BLaER1 treated with 17β-estradiol and CSF1 and Interleukin-3, amounts not matched to agents 10 nM and 100 nM (cell line): ENCODE results near the gene KIF2C.
A peak's percentile ranks its signal among the peaks of the same experiment; 100 is the strongest.
"Not testable (repeated sequence)": the region's sequence is repeated elsewhere in the genome, so short reads cannot be mapped to it uniquely, and the experiment has no call there.

Experiments
- H3K27ac ChIP-seq, 11 experiments: shearing (Covaris generic); formaldehyde crosslinking; 2 replicates each; pipeline ENCODE4 v1.8.1; 2022
- H3K27me3 ChIP-seq, 11 experiments: shearing (Covaris generic); formaldehyde crosslinking; 2 replicates each; pipeline ENCODE4 v1.8.1; 2022
- H3K36me3 ChIP-seq, 11 experiments: shearing (Covaris generic); formaldehyde crosslinking; 2 replicates each; pipeline ENCODE4 v1.8.1; 2022
- H3K4me1 ChIP-seq, 10 experiments: shearing (Covaris generic); formaldehyde crosslinking; 2 replicates each; pipeline ENCODE4 v1.8.1; 2022
- H3K4me2 ChIP-seq, 11 experiments: shearing (Covaris generic); formaldehyde crosslinking; 2 replicates each; pipeline ENCODE4 v1.8.1; 2022
- H3K4me3 ChIP-seq, 10 experiments: shearing (Covaris generic); formaldehyde crosslinking; 2 replicates each; pipeline ENCODE4 v1.8.1; 2022
- H3K9ac ChIP-seq, 11 experiments: shearing (Covaris generic); formaldehyde crosslinking; 2 replicates each; pipeline ENCODE4 v1.8.1; 2022
- H3K9me3 ChIP-seq, 11 experiments: shearing (Covaris generic); formaldehyde crosslinking; replicated peaks in 1 of 11; 2 replicates each; pipeline ENCODE4 v1.8.1; 2022
- H4K20me1 ChIP-seq, 11 experiments: shearing (Covaris generic); formaldehyde crosslinking; 2 replicates each; pipeline ENCODE4 v1.8.1; 2022
- Cebpa-rat ChIP-seq, 11 experiments: shearing (Covaris generic); IDR thresholded peaks; 2 replicates each; pipeline ENCODE4 v1.8.1; 2022

KIF2C gene

DNA sequence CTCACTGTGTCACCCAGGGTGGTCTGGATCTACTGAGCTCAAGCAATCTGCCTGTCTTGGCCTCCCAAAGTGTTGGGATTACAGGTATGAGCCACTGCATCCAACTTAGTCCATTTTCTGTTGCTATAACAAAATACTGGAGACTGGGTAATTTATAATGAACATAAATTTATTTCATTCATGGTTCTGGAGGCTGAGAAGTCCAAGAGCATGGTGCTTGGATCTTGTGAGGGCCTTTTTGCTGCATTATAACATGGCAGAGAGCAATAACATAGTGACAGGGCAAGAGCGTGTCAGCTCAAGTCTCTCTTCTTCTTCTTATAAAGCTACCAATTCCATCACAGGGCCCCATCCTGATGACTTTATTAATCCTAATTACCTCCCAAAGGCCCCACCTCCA lies 3.6 kb upstream of the KIF2C start:
- Histone ChIP-seq H3K4me3 (no peak overlapping the region), H3K9ac (no peak overlapping the region), H4K20me1 (no peaks in the 10 kb centered on the region), H3K27ac (no peak overlapping the region), H3K27me3 (no peaks in the 10 kb centered on the region), H3K36me3 (peaks cover 0 to 4% (median 2%) of the 10 kb centered on the region in 11 experiments; a peak in 8 of 22 replicates), H3K4me1 (peaks cover 30 to 43% (median 36%) of the 10 kb centered on the region in 10 experiments), H3K9me3 (peaks cover 0 to 5% (median 0%) of the 10 kb centered on the region in 11 experiments; a peak in 4 of 22 replicates), H3K4me2 (no peak overlapping the region)
- no peak for TF ChIP-seq Cebpa-rat (IDR thresholded peaks at IDR 0.05)

DNA sequence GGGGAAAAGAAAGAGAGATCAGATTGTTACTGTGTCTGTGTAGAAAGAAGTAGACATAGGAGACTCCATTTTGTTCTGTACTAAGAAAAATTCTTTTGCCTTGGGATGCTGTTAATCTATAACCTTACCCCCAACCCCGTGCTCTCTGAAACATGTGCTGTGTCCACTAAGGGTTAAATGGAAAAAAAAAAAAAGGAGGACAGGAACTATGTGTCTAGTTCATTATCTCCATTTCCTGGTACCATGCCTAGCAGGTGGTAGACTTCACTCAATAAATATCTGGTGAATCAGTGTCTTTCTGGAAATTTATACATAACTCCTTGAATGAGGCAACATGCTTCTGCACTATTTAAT lies 707 bp upstream of the KIF2C start:
- Histone ChIP-seq H3K4me2 (peak overlapping the region; percentile 66 to 99 (median 93)), H3K27ac (peak overlapping the region; percentile 69 to 90 (median 84)), H3K9ac (peak overlapping the region; percentile 79 to 89 (median 86)), H3K4me3 (peak overlapping the region; percentile 62 to 87 (median 78)), H4K20me1 (peaks cover 0 to 14% (median 2%) of the 10 kb centered on the region in 11 experiments; a peak in 4 of 22 replicates), H3K36me3 (peaks cover 0 to 33% (median 27%) of the 10 kb centered on the region in 11 experiments; a peak in 16 of 22 replicates), H3K4me1 (peaks cover 20 to 39% (median 34%) of the 10 kb centered on the region in 10 experiments)
- not testable (repeated sequence) for H3K27me3 ChIP-seq, H3K9me3 ChIP-seq

DNA sequence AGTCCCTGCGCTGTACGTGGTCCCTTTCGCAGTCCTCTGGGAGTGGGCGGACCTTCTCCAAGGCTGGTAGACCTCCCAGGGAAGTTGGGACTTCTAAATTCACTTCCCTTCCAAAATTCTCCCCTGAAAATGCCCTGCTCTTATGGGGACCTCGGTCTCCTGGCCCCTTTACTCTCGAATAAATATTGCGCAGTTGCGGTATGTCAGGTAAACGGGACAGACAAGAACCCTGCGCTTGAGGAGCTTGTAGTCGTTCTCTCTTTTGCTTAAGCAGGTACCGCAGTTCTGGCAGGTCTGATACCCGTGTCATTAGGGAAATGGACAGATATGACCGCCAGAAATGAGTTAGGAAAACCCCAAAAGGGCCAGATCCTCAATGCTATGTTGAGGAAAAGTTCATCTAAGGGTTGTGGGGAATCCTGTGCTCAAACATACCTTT lies 561 bp downstream of the KIF2C start:
- peak overlapping the region in 10 of 11 experiments; percentile 81 to 90 (median 84); a peak in 20 of 22 replicates for H3K27ac ChIP-seq
- TF ChIP-seq Cebpa-rat (IDR thresholded peaks at IDR 0.05) = no peak
- peaks cover 20 to 39% (median 33%) of the 10 kb centered on the region in 10 experiments for H3K4me1 ChIP-seq
- no peaks in the 10 kb centered on the region for H3K27me3 ChIP-seq
- peaks cover 0 to 5% (median 0%) of the 10 kb centered on the region in 11 experiments; a peak in 4 of 22 replicates for H3K9me3 ChIP-seq
- peaks cover 0 to 46% (median 40%) of the 10 kb centered on the region in 11 experiments; a peak in 18 of 22 replicates for H3K36me3 ChIP-seq
- peaks cover 0 to 27% (median 5%) of the 10 kb centered on the region in 11 experiments; a peak in 4 of 22 replicates for H4K20me1 ChIP-seq
- peak overlapping the region; percentile 87 to 99 (median 95) for H3K4me2 ChIP-seq
- peak overlapping the region; percentile 79 to 89 (median 86) for H3K9ac ChIP-seq
- H3K4me3 ChIP-seq = peak overlapping the region; percentile 62 to 87 (median 78)

DNA sequence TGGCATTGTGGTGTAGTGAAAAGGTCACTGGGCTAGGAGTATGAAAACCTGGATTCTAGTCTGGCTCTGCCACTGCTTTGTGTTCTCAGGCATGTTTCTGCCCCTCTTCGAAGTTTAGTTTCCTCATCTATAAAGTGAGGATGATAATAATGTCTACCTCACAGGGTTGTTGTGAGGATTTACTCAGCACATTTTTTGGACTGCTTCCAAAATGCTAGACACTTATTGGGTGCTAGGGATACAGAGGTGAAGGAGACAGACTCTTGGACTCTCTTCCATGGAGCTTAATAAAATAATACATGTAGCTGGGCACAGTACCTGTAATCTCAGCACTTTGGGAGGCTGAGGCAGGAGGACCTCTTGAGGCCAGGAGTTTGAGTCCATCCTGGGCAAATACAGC lies 3.6 kb downstream of the KIF2C start:
- peaks cover 5 to 76% (median 70%) of the 10 kb centered on the region in 11 experiments; a peak in 21 of 22 replicates for H3K36me3 ChIP-seq
- peaks cover 0 to 44% (median 6%) of the 10 kb centered on the region in 11 experiments; a peak in 9 of 22 replicates for H4K20me1 ChIP-seq
- H3K27me3 ChIP-seq = no peaks in the 10 kb centered on the region
- no peak overlapping the region for H3K4me3 ChIP-seq
- H3K4me2 ChIP-seq = peak overlapping the region in 7 of 11 experiments; percentile 0 to 40 (median 25); a peak in 8 of 22 replicates
- H3K4me1 ChIP-seq = peaks cover 20 to 40% (median 33%) of the 10 kb centered on the region in 10 experiments
- peak overlapping the region in 10 of 11 experiments; percentile 0 to 58 (median 44); a peak in 17 of 22 replicates for H3K9ac ChIP-seq
- peaks cover 0 to 4% (median 0%) of the 10 kb centered on the region in 11 experiments; a peak in 4 of 22 replicates for H3K9me3 ChIP-seq
- TF ChIP-seq Cebpa-rat (IDR thresholded peaks at IDR 0.05) = no peak
- H3K27ac ChIP-seq = 0 out of 22 replicates have a peak overlapping the region, but pooled peaks of 2 of the 11 experiments have one; percentile 1 to 11

DNA sequence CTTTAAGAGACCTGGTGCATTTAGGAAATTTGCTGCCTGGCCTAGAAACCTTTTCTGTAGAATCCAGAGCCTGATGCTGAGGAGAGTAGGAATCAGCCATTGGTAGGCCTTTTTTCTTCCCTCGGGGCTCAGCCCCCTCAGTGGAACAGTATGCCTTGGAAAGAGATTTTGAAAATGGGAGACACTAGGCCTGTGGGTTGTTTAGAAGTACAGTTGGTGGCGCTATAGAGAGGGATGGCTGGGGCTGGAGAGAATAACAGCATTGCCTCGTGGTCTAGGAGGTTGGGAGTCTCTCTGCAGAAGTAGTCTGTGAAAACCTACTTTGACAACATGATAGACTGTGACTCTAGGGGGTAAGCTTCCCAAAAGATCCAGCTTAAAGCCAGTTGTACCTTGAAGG lies 8.2 kb downstream of the KIF2C start:
- H3K9ac ChIP-seq = 0 out of 22 replicates have a peak overlapping the region, but pooled peaks of 1 of the 11 experiments have one; percentile 13
- H3K4me1 ChIP-seq = peaks cover 0 to 10% (median 5%) of the 10 kb centered on the region in 10 experiments; a peak in 10 of 20 replicates
- no peaks in the 10 kb centered on the region for H3K9me3 ChIP-seq
- H4K20me1 ChIP-seq = peaks cover 0 to 65% (median 12%) of the 10 kb centered on the region in 11 experiments; a peak in 10 of 22 replicates
- peaks cover 5 to 100% (median 100%) of the 10 kb centered on the region in 11 experiments; a peak in 21 of 22 replicates for H3K36me3 ChIP-seq
- no peak overlapping the region for H3K27ac ChIP-seq
- no peak for TF ChIP-seq Cebpa-rat (IDR thresholded peaks at IDR 0.05)
- no peak overlapping the region for H3K4me3 ChIP-seq
- no peaks in the 10 kb centered on the region for H3K27me3 ChIP-seq
- no peak overlapping the region for H3K4me2 ChIP-seq

DNA sequence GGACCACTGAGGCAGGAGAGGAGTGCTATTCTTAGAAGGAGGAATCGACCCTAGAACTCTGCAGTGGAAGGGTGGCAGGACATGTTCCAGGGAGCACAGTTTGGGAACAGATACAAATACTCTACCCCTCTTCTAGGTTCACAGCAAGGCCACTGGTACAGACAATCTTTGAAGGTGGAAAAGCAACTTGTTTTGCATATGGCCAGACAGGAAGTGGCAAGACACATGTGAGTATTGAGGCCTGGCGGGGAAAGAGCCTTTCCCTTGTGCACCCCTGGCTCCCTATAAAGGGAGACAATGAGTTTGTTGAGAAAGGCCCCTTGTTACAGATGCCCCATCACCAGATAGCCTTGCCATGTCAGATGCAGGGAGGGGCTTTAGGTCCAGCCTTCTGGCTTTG lies 17.8 kb downstream of the KIF2C start:
- no peak for TF ChIP-seq Cebpa-rat (IDR thresholded peaks at IDR 0.05)
- Histone ChIP-seq H3K27ac (no peak overlapping the region; a peak in 2 of 22 replicates), H3K4me1 (peaks cover 0 to 8% (median 0%) of the 10 kb centered on the region in 10 experiments; a peak in 2 of 20 replicates), H3K36me3 (peaks cover 16 to 100% (median 100%) of the 10 kb centered on the region in 11 experiments), H3K9me3 (no peaks in the 10 kb centered on the region), H3K4me3 (no peak overlapping the region), H3K27me3 (no peaks in the 10 kb centered on the region), H3K9ac (no peak overlapping the region), H4K20me1 (peaks cover 0 to 37% (median 0%) of the 10 kb centered on the region in 11 experiments; a peak in 6 of 22 replicates), H3K4me2 (peak overlapping the region in 1 of 11 experiments; percentile 33; a peak in 2 of 22 replicates)

GRCh38 chr1:44759077-44759476 lies 19.4 kb downstream of the KIF2C start:
- Histone ChIP-seq H3K4me1 (peaks cover 0 to 8% (median 0%) of the 10 kb centered on the region in 10 experiments; a peak in 2 of 20 replicates), H3K4me2 (no peak overlapping the region), H3K9ac (no peak overlapping the region), H3K27ac (no peak overlapping the region), H3K4me3 (no peak overlapping the region), H3K9me3 (no peaks in the 10 kb centered on the region), H3K27me3 (no peaks in the 10 kb centered on the region), H3K36me3 (peaks cover 19 to 100% (median 100%) of the 10 kb centered on the region in 11 experiments), H4K20me1 (peaks cover 0 to 27% (median 0%) of the 10 kb centered on the region in 11 experiments; a peak in 6 of 22 replicates)
- no peak for TF ChIP-seq Cebpa-rat (IDR thresholded peaks at IDR 0.05)

DNA sequence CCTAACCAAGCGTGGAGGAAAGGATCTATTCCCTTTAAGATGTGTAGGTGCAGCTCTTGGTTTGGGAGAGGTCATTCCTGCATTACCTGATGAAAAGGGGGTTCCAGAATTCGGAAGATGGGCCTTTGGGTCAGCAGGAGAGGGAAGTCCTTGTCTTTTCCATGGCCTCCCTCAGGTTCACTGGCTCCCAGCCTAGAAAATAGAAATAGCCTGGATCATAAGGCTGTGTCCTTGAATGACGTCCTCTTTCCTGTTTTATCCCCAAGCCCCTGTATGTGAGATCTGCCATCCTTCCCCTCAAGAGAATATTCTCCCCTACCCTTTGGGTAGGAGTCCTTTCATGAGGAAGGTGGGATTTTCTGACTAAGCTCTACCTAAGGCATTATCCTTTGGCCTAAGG lies 21.2 kb downstream of the KIF2C start:
- H3K4me1 ChIP-seq = peaks cover 0 to 8% (median 0%) of the 10 kb centered on the region in 10 experiments; a peak in 2 of 20 replicates
- no peak overlapping the region for H3K4me2 ChIP-seq
- no peaks in the 10 kb centered on the region for H3K9me3 ChIP-seq
- H3K27me3 ChIP-seq = no peaks in the 10 kb centered on the region
- peaks cover 0 to 27% (median 0%) of the 10 kb centered on the region in 11 experiments; a peak in 6 of 22 replicates for H4K20me1 ChIP-seq
- H3K36me3 ChIP-seq = peaks cover 19 to 100% (median 100%) of the 10 kb centered on the region in 11 experiments
- TF ChIP-seq Cebpa-rat (IDR thresholded peaks at IDR 0.05) = no peak
- no peak overlapping the region for H3K27ac ChIP-seq
- 0 out of 22 replicates have a peak overlapping the region, but pooled peaks of 1 of the 11 experiments have one; percentile 12 for H3K9ac ChIP-seq
- no peak overlapping the region for H3K4me3 ChIP-seq

DNA sequence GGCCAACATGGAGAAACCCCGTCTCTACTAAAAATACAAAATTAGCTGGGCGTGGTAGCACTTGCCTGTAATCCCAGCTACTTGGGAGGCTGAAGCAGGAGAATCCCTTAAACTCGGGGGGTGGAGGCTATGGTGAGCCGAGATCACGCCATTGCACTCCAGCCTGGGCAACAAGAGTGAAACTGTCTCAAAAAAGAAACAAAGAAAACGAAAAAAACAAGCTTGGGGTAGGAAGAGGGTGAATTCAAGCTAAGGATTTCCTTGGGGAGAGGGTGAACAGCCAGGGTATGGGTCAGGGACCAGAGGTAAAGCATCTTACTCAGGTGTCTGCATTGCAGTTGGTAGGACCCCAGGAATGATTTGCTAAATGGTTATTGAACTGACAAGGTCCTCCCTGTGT lies 26.8 kb downstream of the KIF2C start:
- peaks cover 9 to 80% (median 71%) of the 10 kb centered on the region in 11 experiments for H3K36me3 ChIP-seq
- H3K4me3 ChIP-seq, H3K4me2 ChIP-seq: not testable (repeated sequence)

More for the DNA sequence above, 26.8 kb downstream of the KIF2C start:
- H3K27ac ChIP-seq, H3K9me3 ChIP-seq, H3K27me3 ChIP-seq, H3K4me1 ChIP-seq: not testable (repeated sequence)
- H4K20me1 ChIP-seq = peaks cover 0 to 16% (median 0%) of the 10 kb centered on the region in 11 experiments; a peak in 2 of 22 replicates
- peak overlapping the region in 1 of 11 experiments; percentile 14; a peak in 2 of 22 replicates for H3K9ac ChIP-seq
